GM21447 (cell line): ENCODE data around the gene GJD4.

ENCODE experiments used
- ATAC-seq: cut with Tn5 transposase; IDR thresholded peaks from one replicate; pipeline ENCODE4 v1.9.1; 2021; ENCODE audit not compliant: unreplicated experiment

The GJD4 gene

DNA sequence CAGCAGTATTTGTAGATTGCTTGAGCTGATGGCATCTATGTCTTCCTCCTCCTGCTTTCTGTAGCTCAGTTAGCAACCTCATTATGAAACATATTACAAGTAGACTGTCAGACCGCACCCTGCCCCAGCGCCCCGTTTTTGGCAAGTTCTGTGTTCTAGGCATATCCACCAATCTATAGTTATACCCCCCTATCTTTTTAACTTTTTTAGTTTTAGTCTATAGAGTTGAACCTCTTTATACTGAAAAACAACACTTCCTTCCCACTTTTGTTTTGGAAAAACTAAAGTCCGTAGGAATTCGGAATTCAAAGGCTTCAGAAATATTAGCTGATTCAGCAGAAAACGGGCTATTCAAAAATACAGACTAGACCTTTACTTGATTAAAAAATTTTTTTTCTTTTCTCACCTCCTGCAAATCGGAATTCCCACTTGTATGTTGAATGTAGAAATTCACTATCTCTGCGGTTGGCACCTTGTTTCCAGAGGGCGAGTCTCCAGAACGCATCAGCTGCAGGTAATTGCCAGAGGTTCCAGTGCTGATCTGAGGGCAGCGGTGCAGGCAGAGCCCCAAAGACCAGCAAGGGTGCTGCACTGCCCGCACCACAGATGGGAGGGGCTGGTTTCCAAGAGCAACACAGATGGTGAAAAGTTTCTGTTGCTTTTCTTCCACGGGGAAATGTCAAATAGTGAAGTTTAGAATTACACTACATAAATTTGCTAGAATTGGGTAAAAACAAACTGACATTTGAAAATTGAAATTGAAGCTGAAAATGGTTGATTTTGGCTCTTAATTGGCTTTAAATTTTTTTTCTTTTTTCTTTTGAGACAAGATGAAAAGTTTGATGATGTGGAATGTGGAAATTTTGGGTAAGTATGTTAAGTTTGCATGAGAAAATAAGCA lies 39.2 kb downstream of the GJD4 start:
- no peak for ATAC-seq

DNA sequence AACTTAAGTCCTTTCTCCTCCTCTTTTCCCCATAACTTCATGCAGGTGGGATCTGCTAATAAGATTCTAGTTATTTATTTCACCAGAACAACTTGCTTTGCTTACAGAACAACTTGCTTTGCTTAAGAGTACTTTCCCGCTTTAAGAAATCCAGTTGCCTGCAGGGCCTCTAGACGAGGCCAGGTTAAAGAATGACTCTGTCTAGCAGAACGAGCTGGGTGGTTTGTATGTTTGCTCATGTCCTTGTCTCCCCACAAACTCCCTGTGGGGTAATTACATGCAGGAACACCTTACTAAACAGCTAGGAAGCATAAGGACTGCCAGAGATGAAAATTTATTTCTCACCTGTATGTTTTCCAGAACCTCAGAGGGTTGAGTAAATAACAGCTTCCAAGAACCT lies 45.8 kb downstream of the GJD4 start:
- no peak for ATAC-seq

DNA sequence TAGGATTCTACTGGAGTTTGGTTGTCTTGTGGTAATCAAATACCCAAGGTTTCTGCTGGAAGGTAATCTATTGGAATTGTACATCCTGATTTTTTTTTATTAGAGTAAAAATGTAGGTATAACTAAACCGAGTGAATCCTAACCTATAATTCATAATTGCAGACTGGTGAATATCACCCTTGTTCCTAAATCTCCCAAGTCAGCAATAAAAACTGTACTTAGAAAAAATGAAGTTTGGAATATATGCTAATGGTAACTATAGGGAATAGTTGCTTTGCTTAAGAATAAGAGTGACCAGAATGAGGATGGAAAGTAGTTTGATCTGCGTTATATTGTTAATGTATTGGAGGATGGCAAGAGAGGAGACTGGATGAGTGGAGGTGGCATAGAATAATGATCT lies 47.7 kb downstream of the GJD4 start:
- no peak for ATAC-seq

DNA sequence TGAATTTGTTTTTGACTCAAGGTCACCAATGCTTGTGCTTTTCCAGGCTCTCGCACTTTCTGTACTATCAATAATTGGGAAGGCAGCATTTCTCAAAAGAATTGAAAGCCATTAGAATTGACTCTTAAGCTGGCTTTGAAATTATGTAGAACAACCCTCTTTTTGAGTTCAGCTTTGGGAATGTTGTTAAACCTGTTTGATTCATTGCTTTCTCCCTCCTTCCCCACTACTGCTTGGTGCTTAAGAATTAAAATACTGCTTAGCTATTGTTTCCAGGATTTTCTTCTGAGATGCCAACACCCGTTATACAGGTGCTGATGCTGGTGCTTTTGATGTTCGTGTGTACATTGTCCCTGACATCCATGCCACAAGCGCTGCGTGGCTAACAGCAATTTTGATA lies 52.5 kb downstream of the GJD4 start:
- ATAC-seq = no peak
